Measurements from ENCODE around the gene B3GALT4. TPM values are rescaled to one million over a fixed set of nuclear protein-coding genes. Genes with fewer than 3 reads are reported as not detected.

B3GALT4 gene
- polyA plus RNA-seq, 3 donors, result 5.2 to 5.9 (median 5.3) TPM

DNA sequence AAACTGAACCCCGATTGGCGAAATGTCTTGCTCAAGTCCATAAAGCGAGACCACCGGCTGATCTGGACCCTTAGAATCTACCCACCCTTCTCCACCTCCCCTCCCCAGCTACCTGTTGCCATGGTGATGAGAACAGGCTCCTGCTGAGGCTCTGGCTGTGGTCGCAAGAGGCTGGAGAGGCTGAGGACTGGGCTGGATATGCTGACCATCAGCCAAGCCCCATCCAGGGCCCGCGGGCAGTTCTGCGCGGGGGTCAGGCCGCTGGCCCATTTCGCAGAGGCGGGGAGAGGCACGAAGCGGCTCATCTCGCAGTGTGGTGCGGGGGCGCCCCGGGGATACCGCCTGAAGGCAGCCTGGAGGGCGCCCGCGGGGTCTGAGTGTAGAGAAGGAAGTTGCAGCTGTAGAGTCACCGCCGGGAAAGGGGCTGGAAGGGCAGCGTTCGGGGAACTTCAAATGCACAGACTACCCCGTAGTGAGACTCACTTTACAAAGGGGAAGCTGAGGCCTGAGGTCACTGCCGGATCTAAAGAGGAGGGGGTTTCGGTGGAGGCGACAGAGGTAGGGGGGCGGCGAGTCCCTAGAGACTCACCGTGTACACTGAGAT lies 36.3 kb downstream of the B3GALT4 start:
- peak; percentile 35 for DNase-seq

GRCh38 chr6:33313709-33314514 lies 37.0 kb downstream of the B3GALT4 start, which contains the start of gene TAPBP:
Gene TAPBP, minus strand, starts transcription at chr6:33314078. Its CDS starts 37 bp downstream, at chr6:33314041.
- DNase-seq, result peak; percentile 66

DNA sequence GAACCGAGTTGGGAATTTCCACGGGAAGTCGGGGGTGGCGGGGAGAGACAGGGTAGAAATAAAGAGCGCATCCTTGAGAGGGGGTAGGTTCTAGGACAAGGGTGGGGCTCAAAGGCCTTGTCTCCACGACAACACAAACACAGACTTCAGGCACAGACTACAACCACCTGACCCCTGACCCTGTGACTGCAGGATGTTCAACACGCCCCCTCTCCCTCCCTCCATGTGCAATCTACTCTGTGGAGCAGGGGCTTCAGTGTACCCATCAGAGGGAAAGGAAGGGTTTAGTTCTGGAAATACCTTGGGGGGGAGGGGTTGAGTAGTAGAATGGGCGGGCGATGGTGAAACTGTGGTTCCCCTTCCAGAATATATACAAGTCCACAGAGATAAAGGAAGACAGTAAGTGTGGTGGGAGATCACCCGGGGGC lies 37.6 kb downstream of the B3GALT4 start:
- peak; percentile 70 for DNase-seq

DNA sequence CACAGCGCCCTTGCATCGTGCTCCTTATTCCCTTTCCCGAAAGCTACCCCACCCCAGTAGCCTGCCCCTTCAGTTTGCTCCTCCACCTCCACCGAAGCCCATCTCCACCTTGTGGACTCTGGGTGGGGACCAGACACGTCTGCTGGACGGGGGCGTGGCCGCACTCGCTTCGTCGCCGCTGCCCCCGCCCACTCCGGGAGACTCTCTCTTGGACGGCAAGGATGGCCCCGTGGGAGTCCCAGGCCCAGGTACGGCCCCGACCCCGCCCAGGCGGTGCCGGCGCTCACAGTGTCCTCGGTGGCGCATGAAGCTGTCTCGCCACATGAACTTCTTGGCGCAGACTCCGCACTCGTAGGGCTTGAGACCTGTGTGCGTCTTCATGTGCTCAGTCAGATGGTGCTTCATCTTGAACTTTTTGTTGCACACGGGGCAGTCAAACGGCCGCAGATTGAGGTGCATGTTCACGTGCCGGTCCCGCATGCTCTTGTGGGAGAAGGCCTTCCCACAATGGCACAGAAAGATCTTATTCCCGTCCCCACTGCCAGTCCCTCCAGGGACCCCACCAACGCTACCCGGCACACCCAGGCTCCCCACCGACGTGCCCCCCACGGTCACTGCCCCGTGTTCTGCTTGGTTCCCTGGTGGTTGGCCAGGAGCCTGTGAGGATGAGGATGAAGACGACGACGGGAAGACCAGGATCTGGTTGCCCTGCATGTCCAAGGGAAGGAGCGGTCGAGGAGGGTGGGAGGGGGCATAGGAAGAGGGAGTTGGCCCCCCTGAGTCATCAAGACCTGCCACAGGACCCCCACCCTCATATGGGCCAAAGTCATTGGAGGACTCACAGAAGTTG lies 38.2 kb downstream of the B3GALT4 start:
- DNase-seq, result no peak

GRCh38 chr6:33315793-33316602 lies 39.1 kb downstream of the B3GALT4 start:
- DNase-seq, result no peak

DNA sequence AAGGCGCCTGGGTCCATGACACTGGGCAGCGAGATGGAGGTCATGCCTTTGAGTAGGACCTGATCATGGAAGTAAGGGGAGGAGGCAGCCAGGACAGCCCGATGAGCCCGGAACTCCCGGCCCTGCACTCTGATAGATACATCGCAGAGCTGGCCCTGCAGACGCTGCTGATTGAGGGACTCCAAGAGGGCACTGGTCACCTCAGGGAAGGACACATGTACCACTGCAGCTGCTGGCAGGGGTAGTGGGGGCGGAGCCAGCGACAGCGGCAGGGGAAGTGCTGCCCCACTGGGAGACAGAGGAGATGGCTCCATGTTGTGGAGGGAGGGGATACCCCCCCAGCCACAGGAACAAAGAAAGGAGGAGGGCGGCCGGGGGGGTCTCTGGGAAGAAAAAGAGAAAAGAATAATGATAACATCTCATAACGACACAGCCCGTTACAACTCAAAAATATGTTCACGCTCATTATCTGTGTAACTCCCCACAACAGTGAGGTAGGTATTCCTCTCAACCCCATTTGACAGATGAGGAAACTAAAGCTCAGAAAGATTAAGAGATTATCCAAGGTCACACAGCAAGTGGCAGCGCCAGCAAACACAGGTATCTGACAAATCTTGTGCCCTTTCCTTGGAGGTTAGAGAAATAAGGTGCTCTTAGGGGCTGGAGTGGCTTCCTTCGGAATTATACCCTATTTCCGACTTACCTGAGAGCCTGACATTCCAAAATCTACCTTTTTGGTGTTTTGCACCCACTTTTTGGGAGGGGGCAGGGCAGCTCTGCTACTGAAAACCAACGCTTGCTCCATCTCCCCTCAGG lies 39.9 kb downstream of the B3GALT4 start:
- DNase-seq, result no peak

DNA sequence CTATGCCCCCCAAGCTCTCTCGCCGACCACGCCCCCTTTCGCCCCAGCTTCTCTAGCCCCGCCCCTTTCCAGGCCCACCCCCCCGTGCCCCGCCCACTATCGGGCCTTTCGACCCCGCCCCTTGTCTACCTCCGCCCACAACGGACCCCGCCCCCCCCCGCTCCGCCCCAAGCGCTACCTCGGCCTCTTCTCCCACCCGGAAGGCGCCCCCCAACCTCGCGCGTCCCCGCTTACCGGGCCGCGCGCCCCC lies 40.4 kb downstream of the B3GALT4 start:
- no peak for DNase-seq

- DNase-seq, result peak; percentile 100
Observed at GRCh38 chr6:33317669-33318425, 40.9 kb downstream of the B3GALT4 start, which contains the start of gene ZBTB22. Gene ZBTB22, minus strand, starts transcription at chr6:33317744. Its CDS starts 828 bp downstream, at chr6:33316916.

DNA sequence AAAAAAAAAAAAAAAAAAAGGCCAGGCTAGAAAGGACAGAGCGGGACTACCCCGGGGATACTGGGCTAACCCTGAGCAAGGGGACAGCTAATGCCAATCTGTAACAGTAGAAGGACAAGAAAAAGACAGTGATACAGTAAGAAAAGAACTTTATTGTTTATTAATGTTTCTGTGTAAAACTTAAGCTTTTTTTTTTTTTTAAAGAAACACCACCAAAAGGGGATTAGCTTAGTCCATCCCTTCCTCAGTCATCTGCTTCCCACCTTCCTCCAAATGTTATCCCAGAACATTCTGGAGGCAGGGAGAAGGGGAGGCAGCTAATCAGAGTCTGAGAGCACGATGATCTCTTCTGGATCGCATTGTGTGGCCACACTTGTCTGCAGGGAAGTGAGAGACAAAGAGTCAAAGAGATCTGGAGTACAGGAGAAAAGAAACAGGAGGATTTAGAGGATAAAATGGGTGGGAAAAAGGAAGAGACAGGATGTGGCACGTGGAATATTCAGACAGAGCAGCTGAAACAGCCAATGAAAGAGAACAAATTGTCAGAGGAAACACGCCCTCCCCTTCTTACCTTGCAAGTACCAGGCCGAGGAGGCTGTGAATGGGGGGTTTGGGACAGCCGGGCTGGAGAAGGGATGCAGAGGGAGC lies 41.6 kb downstream of the B3GALT4 start:
- no peak for DNase-seq

- no peak for DNase-seq
Observed at GRCh38 chr6:33319939-33320314, 43.0 kb downstream of the B3GALT4 start.

DNA sequence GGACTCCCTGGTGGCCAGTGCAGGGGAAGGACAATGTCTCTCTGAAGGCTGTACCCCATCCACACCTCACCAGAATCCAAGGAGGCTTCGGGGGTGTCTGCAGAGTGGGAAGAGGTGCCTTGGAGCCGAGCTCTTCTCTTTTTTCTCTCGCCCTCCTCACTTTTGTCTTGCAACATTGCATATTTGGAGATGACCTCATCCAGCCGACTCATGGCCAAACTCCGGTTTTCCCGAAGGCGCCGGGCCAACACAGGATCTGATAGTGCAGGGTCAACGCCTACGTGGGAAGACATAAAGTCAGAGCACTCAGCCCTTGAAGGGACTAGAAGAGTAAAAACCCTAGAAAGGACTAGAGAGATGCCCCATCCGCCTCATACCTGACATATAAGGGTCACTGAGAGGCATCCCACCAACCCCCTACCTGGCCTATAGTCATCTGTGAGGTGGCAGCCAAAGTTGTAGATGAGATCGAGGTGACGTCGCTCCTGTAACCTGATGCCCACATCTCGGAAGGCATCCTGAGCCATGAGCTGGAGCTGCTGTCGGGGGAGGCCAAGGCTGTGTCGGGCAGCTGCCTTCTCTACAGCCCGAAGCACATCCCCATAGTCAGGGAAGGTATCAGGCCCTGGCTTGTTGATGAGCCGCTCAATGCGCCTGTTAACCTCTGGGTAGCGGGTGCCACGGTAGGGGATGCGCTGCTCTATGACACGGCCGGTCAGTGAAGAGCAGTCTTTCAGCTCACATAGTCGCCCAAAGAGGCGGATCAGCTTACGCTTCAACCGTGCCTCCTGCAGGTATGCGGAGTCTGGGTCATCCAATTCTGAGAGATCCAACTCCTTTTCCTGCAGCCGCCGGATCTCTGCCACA lies 43.6 kb downstream of the B3GALT4 start:
- DNase-seq, result no peak

DNA sequence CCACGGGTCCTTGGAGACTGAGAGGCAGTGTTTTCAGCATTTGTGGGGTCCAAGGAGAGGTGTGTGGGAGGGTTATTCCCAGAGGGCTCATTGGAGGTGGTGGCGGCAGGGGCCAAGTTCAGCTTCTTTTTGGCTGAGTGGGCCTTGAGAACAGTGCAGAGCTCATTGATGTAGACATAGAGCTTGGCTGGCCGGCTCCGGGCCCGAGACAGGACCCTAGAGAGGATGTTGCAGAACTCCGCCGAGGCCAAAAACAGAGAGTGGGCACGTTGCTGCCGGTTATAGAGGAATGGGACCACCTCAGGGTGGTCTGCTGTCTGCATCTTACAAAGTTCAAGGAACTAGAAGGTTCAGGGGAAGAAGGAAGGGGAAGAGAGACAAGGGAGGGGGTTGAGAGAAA lies 44.3 kb downstream of the B3GALT4 start:
- DNase-seq, result no peak

DNA sequence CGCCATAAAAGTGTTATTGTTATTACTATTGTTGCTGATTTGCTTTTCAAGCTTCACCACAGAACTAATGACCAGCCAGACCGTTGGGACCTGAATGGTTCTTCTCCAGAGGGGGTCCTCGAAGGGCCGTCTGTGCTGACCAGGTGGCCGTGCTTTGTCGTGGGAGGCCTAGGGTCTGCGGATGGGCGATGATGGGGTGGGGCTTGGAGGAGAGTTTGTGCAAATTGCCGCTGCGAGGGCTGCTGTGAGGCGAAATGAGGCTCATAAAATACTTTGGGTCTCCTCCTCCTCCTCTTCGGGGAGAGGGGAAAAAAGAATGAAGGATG lies 46.7 kb downstream of the B3GALT4 start:
- DNase-seq, result no peak

- DNase-seq, result no peak
Observed at GRCh38 chr6:33324125-33324524, 47.2 kb downstream of the B3GALT4 start.

Measured in renal pelvis (tissue), 4 donors.